ENCODE measurements around the gene DYNLRB2. TPM values are rescaled to one million over a fixed set of nuclear protein-coding genes. Genes with fewer than 3 reads are reported as not detected.

The DYNLRB2 gene
- total RNA-seq, 5 donors from 2014 or later (not counting 1 experiment from before 2014, with no cell fraction given): 0.88 TPM; not detected in 4

DNA sequence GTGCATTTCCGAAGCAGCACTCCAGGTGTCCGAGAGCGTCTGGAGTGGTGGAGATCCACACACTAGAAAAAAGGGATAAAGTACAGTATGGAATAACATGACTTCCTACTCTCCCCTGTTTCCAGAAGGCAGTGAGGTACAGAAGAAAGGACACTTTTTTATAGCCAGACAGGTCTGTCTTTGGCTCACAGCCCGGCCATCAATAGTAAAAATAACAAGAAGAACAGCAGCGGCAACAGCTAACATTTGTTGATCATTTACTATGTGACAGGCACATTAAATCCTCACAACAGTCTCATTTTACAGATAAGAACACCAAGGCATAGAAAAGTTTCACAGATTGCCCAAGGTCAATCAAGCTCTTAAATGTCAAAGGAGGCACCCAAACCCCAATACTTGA lies 16.2 kb downstream of the DYNLRB2 start:
- no peaks in the 10 kb centered on the region for H3K36me3 Mint-ChIP-seq
- H3K27me3 Mint-ChIP-seq: peaks cover 2 to 4% of the 10 kb centered on the region in 2 donors
- ChIA-PET CTCF (no interaction called here), POLR2A (no interaction called here)
- no peaks in the 10 kb centered on the region for H3K9me3 Mint-ChIP-seq
- ATAC-seq (replicated peaks in 1 of 4) (no peak), DNase-seq (no peak)
- Histone ChIP-seq H3K4me1 (ENCODE audit: control insufficient read depth in 1 of 2, extremely low read depth in 1 of 2, insufficient read depth in 2 of 2, low read length in 2 of 2) (peaks cover 6 to 11% of the 10 kb centered on the region in 2 experiments), H3K27ac (ENCODE audit: low read length) (no peak overlapping the region), H3K27me3 (replicated peaks in 1 of 2; ENCODE audit: control insufficient read depth in 2 of 2, extremely low read depth in 1 of 2, insufficient read depth in 2 of 2, low read length in 1 of 2) (no peaks in the 10 kb centered on the region), H3K4me3 (ENCODE audit: control insufficient read depth in 1 of 2, extremely low read depth in 1 of 2, low read length in 1 of 2) (no peak overlapping the region), H3K9me3 (no peaks in the 10 kb centered on the region), H3K36me3 (ENCODE audit: control insufficient read depth in 2 of 2, extremely low read depth in 1 of 2, insufficient read depth in 1 of 2, low read length in 1 of 2) (no peaks in the 10 kb centered on the region)
- WGBS (ENCODE audit: insufficient coverage): 100% methylated on average over 1 of the region's 5 CpGs
- H3K4me3 Mint-ChIP-seq: no peak overlapping the region
- peaks cover 10 to 16% (median 15%) of the 10 kb centered on the region in 3 donors for H3K4me1 Mint-ChIP-seq
- H3K27ac Mint-ChIP-seq: no peak overlapping the region

DNA sequence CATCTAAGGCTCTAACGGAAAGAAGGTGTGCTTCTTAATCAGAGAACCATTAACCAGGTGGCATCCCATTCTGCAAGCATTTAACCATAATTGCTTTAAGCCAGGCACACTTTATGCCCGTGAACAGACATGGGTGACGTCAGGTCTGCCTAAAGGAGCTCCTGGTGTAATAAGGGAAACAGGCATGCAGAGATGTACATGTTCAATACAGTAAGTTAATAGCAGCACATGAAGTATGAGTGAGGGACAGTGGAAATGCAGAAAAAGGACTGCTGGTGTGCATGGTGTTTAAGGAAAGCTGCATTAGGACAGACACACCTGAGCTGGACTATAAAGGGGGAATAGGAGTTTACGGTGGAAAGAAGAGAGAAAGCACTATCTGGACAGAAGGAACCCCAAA lies 18.6 kb downstream of the DYNLRB2 start:
- POLR2A ChIA-PET: no interaction called here
- H3K27me3 ChIP-seq (replicated peaks in 1 of 2; ENCODE audit: control insufficient read depth in 2 of 2, extremely low read depth in 1 of 2, insufficient read depth in 2 of 2, low read length in 1 of 2): no peaks in the 10 kb centered on the region
- 68% methylated on average over 2 of the region's 4 CpGs for WGBS (ENCODE audit: insufficient coverage)
- H3K4me1 Mint-ChIP-seq: peaks cover 9 to 13% (median 10%) of the 10 kb centered on the region in 3 donors
- H3K9me3 Mint-ChIP-seq: no peaks in the 10 kb centered on the region
- no peak overlapping the region for H3K4me3 Mint-ChIP-seq
- H3K9me3 ChIP-seq: no peaks in the 10 kb centered on the region
- H3K36me3 Mint-ChIP-seq: no peaks in the 10 kb centered on the region
- no peaks in the 10 kb centered on the region for H3K36me3 ChIP-seq (ENCODE audit: control insufficient read depth in 2 of 2, extremely low read depth in 1 of 2, insufficient read depth in 1 of 2, low read length in 1 of 2)
- peaks cover 2 to 4% of the 10 kb centered on the region in 2 donors for H3K27me3 Mint-ChIP-seq
- no peak overlapping the region for H3K4me3 ChIP-seq (ENCODE audit: control insufficient read depth in 1 of 2, extremely low read depth in 1 of 2, low read length in 1 of 2)
- DNase-seq (no peak), ATAC-seq (replicated peaks in 1 of 4) (no peak)
- H3K4me1 ChIP-seq (ENCODE audit: control insufficient read depth in 1 of 2, extremely low read depth in 1 of 2, insufficient read depth in 2 of 2, low read length in 2 of 2): peaks cover 7% of the 10 kb centered on the region in 2 experiments
- no peak overlapping the region for H3K27ac ChIP-seq (ENCODE audit: low read length)
- CTCF ChIA-PET: interaction anchor here in 1 of 2 donors (0.6 kb wide), 1 partner anchor 753 kb away, joined by 4 read pairs; no protein-coding TSS in a partner anchor
- no peak overlapping the region for H3K27ac Mint-ChIP-seq

GRCh38 chr16:80563066-80563465 lies 22.3 kb downstream of the DYNLRB2 start:
- Mint-ChIP-seq H3K27me3 (no peaks in the 10 kb centered on the region), H3K36me3 (no peaks in the 10 kb centered on the region), H3K4me3 (no peak overlapping the region), H3K27ac (no peak overlapping the region), H3K9me3 (peaks cover 0 to 3% (median 0%) of the 10 kb centered on the region in 3 donors), H3K4me1 (peaks cover 18 to 19% (median 19%) of the 10 kb centered on the region in 3 donors)
- POLR2A ChIA-PET: no interaction called here
- Histone ChIP-seq H3K4me1 (ENCODE audit: control insufficient read depth in 1 of 2, extremely low read depth in 1 of 2, insufficient read depth in 2 of 2, low read length in 2 of 2) (peaks cover 9 to 15% of the 10 kb centered on the region in 2 experiments), H3K9me3 (no peaks in the 10 kb centered on the region), H3K27ac (ENCODE audit: low read length) (no peak overlapping the region), H3K4me3 (ENCODE audit: control insufficient read depth in 1 of 2, extremely low read depth in 1 of 2, low read length in 1 of 2) (no peak overlapping the region), H3K27me3 (replicated peaks in 1 of 2; ENCODE audit: control insufficient read depth in 2 of 2, extremely low read depth in 1 of 2, insufficient read depth in 2 of 2, low read length in 1 of 2) (peaks cover 0 to 5% of the 10 kb centered on the region in 2 experiments), H3K36me3 (ENCODE audit: control insufficient read depth in 2 of 2, extremely low read depth in 1 of 2, insufficient read depth in 1 of 2, low read length in 1 of 2) (no peaks in the 10 kb centered on the region)
- no peak for DNase-seq
- CTCF ChIA-PET: interaction anchor here (0.5 to 1.4 kb wide), 2 partner anchors 36 to 1764 kb away, joined by 4 read pairs; no protein-coding TSS in a partner anchor
- 100% methylated on average over 2 of the region's 3 CpGs for WGBS (ENCODE audit: insufficient coverage)
- no peak for ATAC-seq (replicated peaks in 1 of 4)

DNA sequence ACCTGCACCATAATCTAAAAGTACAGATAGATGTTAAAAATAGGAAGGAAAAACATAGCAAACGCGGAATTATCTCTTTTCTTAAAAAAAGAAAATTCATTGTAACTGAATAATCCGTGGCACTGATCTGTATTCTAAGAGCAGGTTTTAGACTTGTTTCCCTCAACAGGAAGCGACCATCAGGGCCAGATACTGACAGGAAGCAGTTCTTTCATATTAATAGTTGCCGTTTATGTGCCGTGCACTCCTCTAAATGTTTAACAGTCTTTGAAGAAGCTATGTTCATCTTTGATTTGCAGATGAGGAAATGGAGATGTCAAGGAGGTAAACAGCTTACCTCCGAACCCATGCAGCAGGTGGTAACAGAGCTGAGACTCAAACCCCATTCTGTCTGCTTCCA lies 23.6 kb downstream of the DYNLRB2 start:
- peaks cover 9 to 23% of the 10 kb centered on the region in 2 experiments for H3K4me1 ChIP-seq (ENCODE audit: control insufficient read depth in 1 of 2, extremely low read depth in 1 of 2, insufficient read depth in 2 of 2, low read length in 2 of 2)
- Mint-ChIP-seq H3K4me1 (peaks cover 18 to 27% (median 26%) of the 10 kb centered on the region in 3 donors), H3K27me3 (no peaks in the 10 kb centered on the region), H3K4me3 (peak overlapping the region in 2 of 3 donors; percentile 34 to 62), H3K36me3 (no peaks in the 10 kb centered on the region), H3K27ac (peak overlapping the region; percentile 87 to 91), H3K9me3 (peaks cover 0 to 3% (median 0%) of the 10 kb centered on the region in 3 donors)
- no peak overlapping the region for H3K4me3 ChIP-seq (ENCODE audit: control insufficient read depth in 1 of 2, extremely low read depth in 1 of 2, low read length in 1 of 2)
- no peaks in the 10 kb centered on the region for H3K36me3 ChIP-seq (ENCODE audit: control insufficient read depth in 2 of 2, extremely low read depth in 1 of 2, insufficient read depth in 1 of 2, low read length in 1 of 2)
- ChIA-PET POLR2A (no interaction called here), CTCF (interaction anchor here in 1 of 2 donors (0.6 to 1.4 kb wide), 2 partner anchors 38 to 640 kb away, joined by 3 to 4 read pairs; no protein-coding TSS in a partner anchor)
- peak; percentile 70 to 89 (median 77) for ATAC-seq (replicated peaks in 1 of 4)
- DNase-seq: peak in 9 of 35 experiments; percentile 8 to 37 (median 13)
- WGBS (ENCODE audit: insufficient coverage): 0% methylated on average over 2 of the region's 7 CpGs
- peaks cover 0 to 8% of the 10 kb centered on the region in 2 experiments for H3K27me3 ChIP-seq (replicated peaks in 1 of 2; ENCODE audit: control insufficient read depth in 2 of 2, extremely low read depth in 1 of 2, insufficient read depth in 2 of 2, low read length in 1 of 2)
- no peaks in the 10 kb centered on the region for H3K9me3 ChIP-seq
- peak overlapping the region; percentile 43 for H3K27ac ChIP-seq (ENCODE audit: low read length)

- CTCF ChIA-PET: no interaction called here
- Mint-ChIP-seq H3K27me3 (no peaks in the 10 kb centered on the region), H3K4me3 (peak overlapping the region in 1 of 3 donors; percentile 37), H3K4me1 (peaks cover 21 to 33% (median 31%) of the 10 kb centered on the region in 3 donors), H3K9me3 (peaks cover 0 to 8% (median 0%) of the 10 kb centered on the region in 3 donors), H3K36me3 (no peaks in the 10 kb centered on the region), H3K27ac (peak overlapping the region; percentile 47 to 50)
- peaks cover 0 to 11% of the 10 kb centered on the region in 2 experiments for H3K27me3 ChIP-seq (replicated peaks in 1 of 2; ENCODE audit: control insufficient read depth in 2 of 2, extremely low read depth in 1 of 2, insufficient read depth in 2 of 2, low read length in 1 of 2)
- H3K36me3 ChIP-seq (ENCODE audit: control insufficient read depth in 2 of 2, extremely low read depth in 1 of 2, insufficient read depth in 1 of 2, low read length in 1 of 2): no peaks in the 10 kb centered on the region
- WGBS (ENCODE audit: insufficient coverage): 20% methylated on average over 6 of the region's 9 CpGs
- peak; percentile 87 to 94 (median 94) for ATAC-seq (replicated peaks in 1 of 4)
- H3K27ac ChIP-seq (ENCODE audit: low read length): no peak overlapping the region
- H3K9me3 ChIP-seq: no peaks in the 10 kb centered on the region
- no peak overlapping the region for H3K4me3 ChIP-seq (ENCODE audit: control insufficient read depth in 1 of 2, extremely low read depth in 1 of 2, low read length in 1 of 2)
- POLR2A ChIA-PET: interaction anchor here in 1 of 2 donors (0.6 kb wide), 1 partner anchor 13 kb away, joined by 3 read pairs; no protein-coding TSS in a partner anchor
- H3K4me1 ChIP-seq (ENCODE audit: control insufficient read depth in 1 of 2, extremely low read depth in 1 of 2, insufficient read depth in 2 of 2, low read length in 2 of 2): peaks cover 2 to 23% of the 10 kb centered on the region in 2 experiments
- DNase-seq: peak in 32 of 35 experiments; percentile 5 to 51 (median 30)
Observed at GRCh38 chr16:80569440-80570105, 28.8 kb downstream of the DYNLRB2 start.

DNA sequence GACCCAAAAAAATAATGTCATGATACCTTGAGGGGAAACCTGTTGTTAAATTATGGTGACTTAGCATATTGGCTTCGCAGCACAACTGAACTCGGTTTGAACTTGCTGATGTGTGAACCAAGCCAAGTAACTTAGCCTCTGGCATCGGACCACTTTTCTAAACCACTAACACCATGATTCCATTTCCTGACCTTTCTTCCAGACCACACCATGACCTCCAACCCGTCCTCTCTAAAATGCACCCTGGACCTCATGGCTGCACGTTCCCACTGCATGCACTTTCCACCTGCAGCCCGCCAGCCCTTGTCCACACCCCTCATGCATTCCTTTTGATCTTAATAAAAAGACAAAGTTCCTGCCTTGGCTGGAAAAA lies 29.3 kb downstream of the DYNLRB2 start:
- Mint-ChIP-seq H3K4me1 (peaks cover 16 to 27% (median 26%) of the 10 kb centered on the region in 3 donors), H3K27ac (peak overlapping the region; percentile 47 to 50), H3K9me3 (peaks cover 0 to 8% (median 0%) of the 10 kb centered on the region in 3 donors), H3K4me3 (peak overlapping the region in 1 of 3 donors; percentile 37), H3K36me3 (no peaks in the 10 kb centered on the region), H3K27me3 (no peaks in the 10 kb centered on the region)
- Histone ChIP-seq H3K4me1 (ENCODE audit: control insufficient read depth in 1 of 2, extremely low read depth in 1 of 2, insufficient read depth in 2 of 2, low read length in 2 of 2) (peaks cover 0 to 19% of the 10 kb centered on the region in 2 experiments), H3K36me3 (ENCODE audit: control insufficient read depth in 2 of 2, extremely low read depth in 1 of 2, insufficient read depth in 1 of 2, low read length in 1 of 2) (no peaks in the 10 kb centered on the region), H3K4me3 (ENCODE audit: control insufficient read depth in 1 of 2, extremely low read depth in 1 of 2, low read length in 1 of 2) (no peak overlapping the region), H3K27ac (ENCODE audit: low read length) (no peak overlapping the region), H3K9me3 (no peaks in the 10 kb centered on the region), H3K27me3 (replicated peaks in 1 of 2; ENCODE audit: control insufficient read depth in 2 of 2, extremely low read depth in 1 of 2, insufficient read depth in 2 of 2, low read length in 1 of 2) (peaks cover 0 to 11% of the 10 kb centered on the region in 2 experiments)
- ChIA-PET POLR2A (no interaction called here), CTCF (no interaction called here)
- DNase-seq (peak in 1 of 35 experiments; percentile 19), ATAC-seq (replicated peaks in 1 of 4) (peak in 2 of 4 experiments; percentile 22 to 30)
- 16% methylated on average over 5 of the region's 6 CpGs for WGBS (ENCODE audit: insufficient coverage)
